Measurements from ENCODE around the gene TGM2.

Gene TGM2

GRCh38 chr20:38212806-38213606 is 47.9 kb upstream of the TGM2 start:
- Histone ChIP-seq H3K9ac (ENCODE audit: low read length) (no peak overlapping the region), H2AFZ (ENCODE audit: low read depth, low read length) (no peak overlapping the region), H3K4me3 (ENCODE audit: low read length) (no peak overlapping the region), H4K20me1 (ENCODE audit: insufficient read depth, low read length) (no peaks in the 10 kb centered on the region), H3K4me1 (ENCODE audit: low read length) (no peaks in the 10 kb centered on the region), H3K9me3 (ENCODE audit: insufficient read depth, low read length) (no peaks in the 10 kb centered on the region), H3K4me2 (ENCODE audit: low read length) (no peak overlapping the region), H3K27ac (ENCODE audit: low read length) (no peak overlapping the region), H3K36me3 (replicated peaks; ENCODE audit: low read depth, low read length) (no peaks in the 10 kb centered on the region), H3K27me3 (ENCODE audit: low read depth, low read length) (peaks cover 4% of the 10 kb centered on the region; the same call in 1 of the 2 replicates), H3K79me2 (ENCODE audit: low read length) (no peaks in the 10 kb centered on the region)
- TF ChIP-seq EZH2phosphoT487 (IDR thresholded peaks at IDR 0.05; ENCODE audit: low read depth), result no peak
- no peak for TF ChIP-seq CTCF (IDR thresholded peaks at IDR 0.05; ENCODE audit: low read depth, low read length)

- Histone ChIP-seq H4K20me1 (ENCODE audit: insufficient read depth, low read length) (no peaks in the 10 kb centered on the region), H2AFZ (ENCODE audit: low read depth, low read length) (no peak overlapping the region), H3K4me3 (ENCODE audit: low read length) (no peak overlapping the region), H3K4me1 (ENCODE audit: low read length) (no peaks in the 10 kb centered on the region), H3K36me3 (replicated peaks; ENCODE audit: low read depth, low read length) (no peaks in the 10 kb centered on the region), H3K27ac (ENCODE audit: low read length) (no peak overlapping the region), H3K9ac (ENCODE audit: low read length) (no peak overlapping the region), H3K4me2 (ENCODE audit: low read length) (no peak overlapping the region), H3K9me3 (ENCODE audit: insufficient read depth, low read length) (no peaks in the 10 kb centered on the region), H3K27me3 (ENCODE audit: low read depth, low read length) (peaks cover 11% of the 10 kb centered on the region; the same call in 1 of the 2 replicates), H3K79me2 (ENCODE audit: low read length) (no peaks in the 10 kb centered on the region)
- TF ChIP-seq EZH2phosphoT487 (IDR thresholded peaks at IDR 0.05; ENCODE audit: low read depth) (no peak), CTCF (IDR thresholded peaks at IDR 0.05; ENCODE audit: low read depth, low read length) (no peak)
Measured at GRCh38 chr20:38211200-38212097, 46.4 kb upstream of the TGM2 start.

GRCh38 chr20:38210741-38211140 is 45.7 kb upstream of the TGM2 start:
- no peaks in the 10 kb centered on the region for H3K9me3 ChIP-seq (ENCODE audit: insufficient read depth, low read length)
- H2AFZ ChIP-seq (ENCODE audit: low read depth, low read length), result no peak overlapping the region
- no peak overlapping the region for H3K4me3 ChIP-seq (ENCODE audit: low read length)
- peaks cover 11% of the 10 kb centered on the region; the same call in 1 of the 2 replicates for H3K27me3 ChIP-seq (ENCODE audit: low read depth, low read length)
- H3K27ac ChIP-seq (ENCODE audit: low read length), result no peak overlapping the region
- no peaks in the 10 kb centered on the region for H4K20me1 ChIP-seq (ENCODE audit: insufficient read depth, low read length)
- no peaks in the 10 kb centered on the region for H3K4me1 ChIP-seq (ENCODE audit: low read length)
- no peak for TF ChIP-seq EZH2phosphoT487 (IDR thresholded peaks at IDR 0.05; ENCODE audit: low read depth)
- TF ChIP-seq CTCF (IDR thresholded peaks at IDR 0.05; ENCODE audit: low read depth, low read length), result no peak
- H3K4me2 ChIP-seq (ENCODE audit: low read length), result no peak overlapping the region
- H3K9ac ChIP-seq (ENCODE audit: low read length), result no peak overlapping the region
- no peaks in the 10 kb centered on the region for H3K79me2 ChIP-seq (ENCODE audit: low read length)
- H3K36me3 ChIP-seq (replicated peaks; ENCODE audit: low read depth, low read length), result no peaks in the 10 kb centered on the region
